HG02938 (cell line): ENCODE results near the gene TMUB2.

Experiments
- ATAC-seq: cut with Tn5 transposase; IDR thresholded peaks from one replicate; pipeline ENCODE4 v1.9.1; 2021; ENCODE audit warnings: mild to moderate bottlenecking, moderate library complexity; ENCODE audit not compliant: unreplicated experiment

TMUB2 gene

DNA sequence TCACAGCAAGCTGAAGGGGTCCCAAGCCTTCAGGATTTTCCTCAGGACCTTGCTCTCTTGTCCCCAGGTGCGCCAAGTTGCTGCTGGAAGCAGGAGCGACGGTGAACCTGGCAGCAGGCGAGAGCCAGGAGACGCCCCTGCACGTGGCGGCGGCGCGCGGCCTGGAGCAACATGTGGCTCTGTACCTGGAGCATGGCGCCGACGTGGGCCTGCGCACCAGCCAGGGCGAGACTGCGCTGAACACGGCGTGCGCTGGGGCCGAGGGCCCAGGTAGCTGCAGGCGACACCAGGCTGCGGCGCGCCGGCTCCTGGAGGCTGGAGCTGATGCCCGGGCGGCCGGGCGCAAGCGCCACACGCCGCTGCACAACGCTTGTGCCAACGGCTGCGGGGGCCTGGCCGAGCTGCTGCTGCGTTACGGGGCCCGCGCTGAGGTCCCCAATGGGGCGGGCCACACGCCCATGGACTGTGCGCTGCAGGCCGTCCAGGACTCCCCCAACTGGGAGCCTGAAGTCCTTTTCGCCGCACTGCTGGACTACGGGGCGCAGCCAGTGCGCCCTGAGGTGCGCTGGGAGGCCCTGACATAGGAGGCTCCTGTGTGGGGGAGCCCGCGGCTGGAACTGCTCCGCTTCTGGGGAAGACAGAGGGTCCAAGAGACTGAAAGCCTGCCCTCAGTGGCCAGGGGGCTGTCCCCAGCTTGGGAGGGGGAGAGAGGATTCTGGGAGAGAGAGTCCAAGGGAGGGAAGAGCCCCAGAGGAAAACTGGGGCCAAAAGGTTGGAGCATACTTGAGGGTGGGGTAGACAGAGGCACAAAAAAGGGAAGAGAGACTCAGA is 9.9 kb upstream of the TMUB2 start:
- ATAC-seq = no peak

DNA sequence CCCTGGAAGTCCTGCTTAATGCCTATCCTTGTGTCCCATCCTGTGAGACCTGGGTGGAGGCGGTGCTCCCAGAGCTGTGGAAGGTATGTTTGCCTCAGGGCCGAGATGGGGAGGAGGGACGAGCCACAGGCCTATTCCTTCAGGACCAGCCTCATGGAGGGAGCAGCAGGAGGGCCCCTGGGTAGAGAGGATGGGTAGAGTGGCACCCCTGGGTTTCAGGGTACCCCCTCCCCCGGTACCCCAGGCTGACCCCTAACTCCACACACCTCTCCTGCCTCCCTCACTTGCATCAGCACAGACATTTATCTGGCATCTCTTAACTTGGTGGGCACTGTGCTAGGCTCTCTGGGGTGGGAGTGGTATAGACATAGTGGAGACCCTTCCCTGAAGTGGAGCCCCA is 9.1 kb upstream of the TMUB2 start:
- ATAC-seq = no peak

DNA sequence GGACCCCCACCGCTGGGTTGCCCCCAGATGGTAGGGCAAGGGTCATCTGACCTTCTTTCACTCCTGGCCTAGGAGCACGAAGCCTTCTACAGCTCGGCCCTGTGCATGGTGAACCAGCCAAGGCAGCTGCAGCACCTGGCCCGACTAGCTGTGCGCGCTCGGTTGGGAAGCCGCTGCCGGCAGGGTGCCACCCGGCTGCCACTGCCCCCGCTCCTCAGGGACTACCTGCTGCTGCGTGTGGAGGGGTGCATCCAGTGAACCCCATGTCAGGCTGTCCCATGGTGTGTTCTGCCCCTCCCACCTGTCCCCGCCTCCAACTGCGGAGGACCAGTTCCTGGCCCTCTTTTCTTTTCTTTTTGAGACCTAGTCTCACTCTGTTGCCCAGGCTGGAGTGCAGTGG is 8.6 kb upstream of the TMUB2 start:
- ATAC-seq = no peak

DNA sequence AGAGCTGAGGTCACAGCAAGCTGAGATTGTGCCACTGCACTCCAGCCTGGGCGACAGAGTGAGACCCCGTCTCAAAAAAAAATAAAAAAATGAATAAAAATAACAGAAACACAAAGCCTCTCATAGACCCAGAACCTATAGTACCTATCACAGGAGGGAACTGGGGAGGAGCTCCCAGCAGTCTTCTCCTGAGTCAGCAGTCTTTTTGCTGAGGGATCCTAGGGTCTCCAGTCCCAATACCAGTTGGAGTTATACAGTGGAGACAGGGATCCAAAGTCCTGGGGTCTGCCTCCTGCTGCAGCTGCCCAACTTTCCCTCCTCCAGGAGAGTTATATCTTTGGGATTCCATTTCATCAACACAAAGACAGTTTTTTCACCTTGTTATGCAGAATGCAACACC is 3.7 kb upstream of the TMUB2 start:
- ATAC-seq = no peak

DNA sequence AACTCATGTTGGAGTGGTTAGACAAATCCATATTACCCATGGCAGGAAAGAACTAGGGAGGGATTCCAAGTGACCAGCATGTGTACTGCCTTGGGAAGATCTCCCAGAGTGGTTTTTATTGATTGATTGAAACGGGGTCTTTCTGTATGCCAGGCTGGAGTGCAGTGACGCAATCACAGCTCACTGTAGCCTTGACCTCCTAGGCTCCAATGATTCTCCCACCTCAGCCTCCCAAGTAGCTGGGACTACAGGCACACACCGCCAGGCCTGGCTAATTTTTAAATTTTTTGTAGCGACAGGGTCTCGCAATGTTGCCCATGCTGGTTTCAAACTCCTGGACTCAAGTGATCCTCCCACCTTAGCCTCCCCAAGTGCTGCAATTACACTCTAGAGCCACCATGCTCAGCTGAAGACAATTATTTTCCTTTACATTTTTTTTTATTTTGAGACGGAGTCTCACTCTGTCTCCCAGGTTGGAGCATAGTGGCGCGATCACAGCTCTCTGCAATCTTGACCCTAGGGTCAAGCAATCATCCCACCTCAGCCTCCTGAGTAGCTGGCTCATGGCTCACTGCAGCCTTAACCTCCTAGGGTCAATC is 2.5 kb upstream of the TMUB2 start:
- ATAC-seq = no peak

DNA sequence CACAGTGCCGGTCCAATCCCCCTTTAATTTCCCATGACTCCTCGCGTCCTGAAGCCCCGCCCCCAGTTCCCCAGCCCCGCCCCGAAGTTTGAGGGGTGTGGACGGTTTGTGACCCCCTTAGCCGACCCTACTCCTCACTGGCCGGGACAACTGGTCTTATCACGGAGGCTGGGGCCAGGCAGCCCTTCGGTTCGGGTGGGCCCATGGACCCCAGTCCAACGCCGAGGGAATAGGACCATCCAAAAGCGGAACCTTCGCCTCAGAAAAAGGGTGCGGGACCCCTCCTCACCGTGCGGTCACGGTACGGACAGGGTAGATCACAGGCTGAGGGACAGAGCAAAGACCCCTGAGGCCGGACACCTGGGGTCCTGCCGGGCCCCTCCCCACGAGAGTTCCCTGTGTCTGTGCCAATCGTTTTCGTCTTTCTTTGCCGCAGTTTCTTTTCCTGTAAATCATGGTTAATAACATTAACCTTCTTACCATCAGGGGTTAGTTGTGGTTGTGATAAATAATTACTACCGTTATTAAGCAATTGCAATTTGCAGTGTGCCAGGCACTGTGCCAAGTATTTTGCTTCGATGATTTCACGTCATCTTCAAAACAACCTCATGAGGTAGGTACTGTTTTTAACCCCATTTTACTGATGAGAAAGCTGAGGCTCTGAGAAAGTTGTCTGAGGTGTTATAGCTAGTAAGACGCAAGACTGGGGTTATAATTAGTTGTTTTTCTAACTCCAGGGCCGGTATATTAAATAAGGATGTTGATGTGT is 543 bp downstream of the TMUB2 start:
- ATAC-seq = peak; percentile 46

DNA sequence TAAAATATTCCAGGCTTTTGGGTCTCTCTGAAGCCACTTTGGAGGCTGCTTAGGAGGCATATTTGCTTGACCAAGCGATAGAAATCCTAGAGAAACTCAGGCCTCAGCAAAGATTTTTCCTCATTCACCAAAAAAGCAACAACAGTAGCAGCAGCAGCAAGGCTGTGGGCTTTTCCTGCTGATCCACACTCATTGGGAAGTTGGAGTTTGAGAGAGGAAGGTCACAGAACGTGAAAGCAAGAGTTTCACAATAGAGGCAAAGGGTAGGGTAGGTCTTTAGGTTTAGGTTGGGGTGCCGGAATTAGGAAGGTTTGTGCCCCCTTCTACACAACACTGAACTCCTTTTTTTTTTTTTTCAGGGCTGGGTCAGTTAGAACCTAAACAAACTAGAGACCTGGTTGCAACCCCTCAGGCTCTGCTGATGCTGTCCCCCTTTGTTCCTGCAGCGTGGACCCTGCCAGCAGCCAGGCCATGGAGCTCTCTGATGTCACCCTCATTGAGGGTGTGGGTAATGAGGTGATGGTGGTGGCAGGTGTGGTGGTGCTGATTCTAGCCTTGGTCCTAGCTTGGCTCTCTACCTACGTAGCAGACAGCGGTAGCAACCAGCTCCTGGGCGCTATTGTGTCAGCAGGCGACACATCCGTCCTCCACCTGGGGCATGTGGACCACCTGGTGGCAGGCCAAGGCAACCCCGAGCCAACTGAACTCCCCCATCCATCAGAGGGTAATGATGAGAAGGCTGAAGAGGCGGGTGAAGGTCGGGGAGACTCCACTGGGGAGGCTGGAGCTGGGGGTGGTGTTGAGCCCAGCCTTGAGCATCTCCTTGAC is 2.0 kb downstream of the TMUB2 start:
- no peak for ATAC-seq

DNA sequence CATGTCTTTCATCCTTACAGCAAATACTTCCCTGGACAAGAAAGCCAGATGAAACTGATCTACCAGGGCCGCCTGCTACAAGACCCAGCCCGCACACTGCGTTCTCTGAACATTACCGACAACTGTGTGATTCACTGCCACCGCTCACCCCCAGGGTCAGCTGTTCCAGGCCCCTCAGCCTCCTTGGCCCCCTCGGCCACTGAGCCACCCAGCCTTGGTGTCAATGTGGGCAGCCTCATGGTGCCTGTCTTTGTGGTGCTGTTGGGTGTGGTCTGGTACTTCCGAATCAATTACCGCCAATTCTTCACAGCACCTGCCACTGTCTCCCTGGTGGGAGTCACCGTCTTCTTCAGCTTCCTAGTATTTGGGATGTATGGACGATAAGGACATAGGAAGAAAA is 3.7 kb downstream of the TMUB2 start:
- ATAC-seq = no peak

DNA sequence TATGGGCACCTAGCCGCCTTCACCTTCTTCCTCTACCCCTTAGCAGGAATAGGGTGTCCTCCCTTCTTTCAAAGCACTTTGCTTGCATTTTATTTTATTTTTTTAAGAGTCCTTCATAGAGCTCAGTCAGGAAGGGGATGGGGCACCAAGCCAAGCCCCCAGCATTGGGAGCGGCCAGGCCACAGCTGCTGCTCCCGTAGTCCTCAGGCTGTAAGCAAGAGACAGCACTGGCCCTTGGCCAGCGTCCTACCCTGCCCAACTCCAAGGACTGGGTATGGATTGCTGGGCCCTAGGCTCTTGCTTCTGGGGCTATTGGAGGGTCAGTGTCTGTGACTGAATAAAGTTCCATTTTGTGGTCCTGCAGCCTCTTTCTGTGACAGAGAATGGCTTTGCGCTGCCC is 4.6 kb downstream of the TMUB2 start:
- no peak for ATAC-seq

DNA sequence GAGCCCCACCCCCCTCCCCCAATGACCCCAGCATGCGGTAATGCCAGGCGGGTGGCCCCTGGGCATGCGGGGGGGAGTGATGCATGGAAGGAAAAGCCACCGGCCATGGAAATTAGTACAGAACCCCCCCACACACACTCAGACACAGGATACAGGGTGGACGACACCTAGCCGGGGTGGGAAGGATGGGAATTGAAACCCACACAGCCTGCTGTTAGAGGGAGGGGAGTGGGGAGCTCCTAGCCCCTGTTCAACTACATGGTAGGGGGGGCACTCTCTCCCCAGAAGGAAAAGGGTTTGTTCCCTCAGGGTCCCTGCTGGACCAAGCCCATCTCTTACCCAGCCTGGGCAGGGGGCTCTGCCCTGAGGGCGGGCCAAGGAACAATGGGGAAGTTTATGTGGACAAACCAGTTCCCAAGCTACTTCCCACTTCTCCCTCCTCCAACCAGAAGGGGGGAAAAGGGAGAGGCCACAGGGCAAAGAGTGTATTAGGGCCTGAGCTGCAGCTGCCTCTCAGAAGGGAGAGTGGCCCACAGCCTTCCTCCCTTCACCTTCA is 5.2 kb downstream of the TMUB2 start:
- ATAC-seq = no peak

DNA sequence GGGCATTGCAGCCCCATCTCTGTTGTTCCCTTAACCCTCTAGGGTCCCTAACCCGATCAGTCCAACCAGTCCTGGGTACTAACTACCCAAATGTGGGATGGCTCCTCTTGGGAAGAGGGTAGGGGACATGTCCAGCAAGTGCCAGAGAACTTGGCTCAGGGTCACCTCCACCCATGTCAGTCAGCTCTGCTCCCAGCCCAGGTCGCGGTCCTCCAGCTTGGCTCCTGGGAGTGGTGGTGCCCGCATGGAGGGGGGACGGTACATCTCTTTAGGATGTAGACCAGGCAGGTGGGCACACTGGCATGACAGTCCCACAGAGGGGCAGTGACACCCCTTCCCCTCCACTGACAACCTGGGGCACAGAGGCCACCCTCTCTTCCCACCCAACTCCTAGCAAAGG is 6.0 kb downstream of the TMUB2 start:
- no peak for ATAC-seq

DNA sequence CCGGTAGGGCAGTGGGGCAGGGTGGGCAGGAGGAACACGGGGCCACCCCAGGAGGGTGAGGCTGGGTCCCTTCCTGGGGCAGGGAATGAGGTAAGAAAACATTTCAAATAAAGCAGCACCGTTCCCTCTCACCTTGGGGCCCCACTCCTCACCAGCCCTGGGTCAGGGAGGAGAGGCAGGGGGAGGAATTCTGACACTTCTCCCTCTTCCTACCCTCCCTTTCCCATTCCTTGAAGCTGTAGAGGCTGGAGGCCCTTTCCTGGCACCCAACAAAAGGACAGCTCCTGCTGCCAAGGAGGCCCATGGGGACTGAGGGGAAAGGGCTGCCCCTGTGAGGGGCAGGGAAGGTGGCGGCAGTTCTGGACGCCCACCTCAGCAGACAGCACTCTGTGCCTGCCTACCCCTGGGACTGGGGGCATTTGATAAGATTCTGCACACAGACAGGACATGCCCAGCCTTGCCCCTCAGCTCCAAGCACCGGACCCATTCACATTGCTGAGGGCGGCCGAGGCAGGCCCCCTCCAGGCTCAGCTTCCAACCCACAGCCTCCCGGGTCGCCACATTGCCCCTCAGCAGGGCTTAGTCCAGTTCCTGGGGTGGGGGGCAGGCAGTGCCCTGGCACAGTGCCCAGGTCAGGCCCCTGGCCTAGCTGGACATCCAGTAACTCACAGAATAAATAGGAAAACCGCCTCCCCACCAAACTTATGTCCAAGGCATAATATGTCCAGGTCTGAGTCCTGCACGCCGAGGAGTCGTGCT is 6.7 kb downstream of the TMUB2 start:
- no peak for ATAC-seq

DNA sequence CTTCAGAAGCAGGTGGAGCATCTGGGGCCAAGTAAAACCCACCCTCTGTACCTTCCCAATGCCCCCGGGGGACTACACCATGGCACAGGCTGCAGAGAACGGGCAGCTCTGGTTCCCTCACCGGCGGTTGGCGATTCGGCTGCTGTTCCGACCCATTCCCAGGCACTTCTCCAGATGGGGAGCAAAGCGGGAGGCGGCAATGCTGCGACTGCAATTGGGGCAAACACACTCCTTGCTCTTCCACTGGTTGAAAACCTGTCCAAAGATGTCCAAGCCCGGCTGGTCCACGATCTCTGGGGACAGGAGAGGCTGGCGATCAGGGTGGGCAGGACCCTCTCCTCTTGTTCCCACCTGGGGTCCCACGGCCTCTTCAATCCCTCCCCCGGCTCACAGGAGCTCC is 10.3 kb downstream of the TMUB2 start:
- ATAC-seq = no peak

DNA sequence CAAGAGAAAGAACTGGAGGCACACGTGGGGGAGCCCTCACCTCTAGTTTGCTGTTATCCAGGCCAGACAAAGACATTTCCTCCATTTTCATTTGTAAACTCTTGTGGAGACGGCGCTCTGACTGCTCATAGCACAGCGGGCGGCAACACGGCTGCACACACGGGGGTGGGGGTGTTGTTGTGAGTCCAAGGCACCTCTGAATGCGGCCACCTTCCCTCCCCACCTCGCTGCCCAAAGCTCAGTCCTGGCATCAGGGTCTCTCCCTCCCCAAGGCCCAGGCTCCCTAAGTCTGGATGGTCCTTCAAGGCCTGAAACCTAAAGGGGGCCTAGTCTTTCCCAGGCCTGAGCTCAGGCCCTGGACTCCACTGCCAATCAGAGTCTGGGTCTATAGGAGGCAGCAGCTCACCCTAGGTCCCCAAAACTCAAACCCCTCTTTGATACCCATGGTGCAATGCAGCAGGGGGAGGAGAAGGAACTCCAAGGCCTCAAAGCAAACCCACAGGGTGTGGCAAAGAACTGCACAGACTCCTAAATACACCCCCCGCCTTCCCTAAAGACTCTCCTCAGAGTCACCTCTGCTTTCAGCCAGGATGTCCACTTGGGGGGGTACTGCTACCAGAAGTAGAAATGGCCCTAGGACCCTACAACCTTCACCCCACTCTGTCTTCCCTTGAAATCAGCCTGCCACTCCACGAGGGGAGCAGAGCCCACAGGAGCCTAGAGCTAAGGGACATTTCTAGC is 11.4 kb downstream of the TMUB2 start:
- ATAC-seq = no peak

DNA sequence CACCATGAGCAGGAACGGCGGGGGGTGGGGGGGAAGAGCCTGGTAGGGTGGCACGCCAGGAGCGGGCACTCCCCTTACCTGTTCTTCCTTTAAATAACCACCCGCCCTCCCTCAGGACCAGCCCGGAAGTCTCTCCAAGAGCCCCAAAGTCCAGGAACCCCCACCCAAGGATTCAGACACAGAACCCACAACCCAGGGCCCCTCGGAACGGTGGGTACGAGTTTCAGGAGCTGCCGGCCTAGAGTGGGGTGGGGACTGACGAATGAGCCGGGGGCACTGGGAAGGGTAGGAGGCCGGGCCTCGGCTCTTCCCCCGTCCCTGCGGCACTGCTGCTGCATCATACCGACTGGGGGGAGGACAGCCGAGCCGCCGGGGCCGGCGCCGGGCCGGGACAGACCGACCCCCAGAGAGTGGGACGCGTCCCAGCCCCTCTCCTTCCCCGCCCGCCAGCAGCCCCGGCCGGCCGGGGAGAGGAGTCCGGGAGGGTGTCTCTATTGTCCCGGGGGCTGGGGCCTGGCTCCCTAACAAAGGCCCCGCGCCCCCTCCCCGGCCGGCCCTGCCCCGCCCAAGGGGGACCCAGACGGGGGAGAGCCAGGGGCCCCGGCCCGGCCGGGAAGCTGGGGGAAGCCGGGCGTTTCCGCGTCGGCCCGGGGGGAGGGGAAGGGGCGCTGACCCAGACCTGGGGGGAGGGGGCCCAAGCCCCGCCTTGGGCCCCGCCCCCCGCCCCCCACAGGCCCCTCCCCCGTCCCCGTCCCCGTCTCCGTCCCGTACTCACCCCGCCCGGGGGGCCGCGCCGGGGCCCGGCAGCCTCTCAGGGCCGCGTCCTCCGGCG is 12.2 kb downstream of the TMUB2 start:
- peak; percentile 1 for ATAC-seq

DNA sequence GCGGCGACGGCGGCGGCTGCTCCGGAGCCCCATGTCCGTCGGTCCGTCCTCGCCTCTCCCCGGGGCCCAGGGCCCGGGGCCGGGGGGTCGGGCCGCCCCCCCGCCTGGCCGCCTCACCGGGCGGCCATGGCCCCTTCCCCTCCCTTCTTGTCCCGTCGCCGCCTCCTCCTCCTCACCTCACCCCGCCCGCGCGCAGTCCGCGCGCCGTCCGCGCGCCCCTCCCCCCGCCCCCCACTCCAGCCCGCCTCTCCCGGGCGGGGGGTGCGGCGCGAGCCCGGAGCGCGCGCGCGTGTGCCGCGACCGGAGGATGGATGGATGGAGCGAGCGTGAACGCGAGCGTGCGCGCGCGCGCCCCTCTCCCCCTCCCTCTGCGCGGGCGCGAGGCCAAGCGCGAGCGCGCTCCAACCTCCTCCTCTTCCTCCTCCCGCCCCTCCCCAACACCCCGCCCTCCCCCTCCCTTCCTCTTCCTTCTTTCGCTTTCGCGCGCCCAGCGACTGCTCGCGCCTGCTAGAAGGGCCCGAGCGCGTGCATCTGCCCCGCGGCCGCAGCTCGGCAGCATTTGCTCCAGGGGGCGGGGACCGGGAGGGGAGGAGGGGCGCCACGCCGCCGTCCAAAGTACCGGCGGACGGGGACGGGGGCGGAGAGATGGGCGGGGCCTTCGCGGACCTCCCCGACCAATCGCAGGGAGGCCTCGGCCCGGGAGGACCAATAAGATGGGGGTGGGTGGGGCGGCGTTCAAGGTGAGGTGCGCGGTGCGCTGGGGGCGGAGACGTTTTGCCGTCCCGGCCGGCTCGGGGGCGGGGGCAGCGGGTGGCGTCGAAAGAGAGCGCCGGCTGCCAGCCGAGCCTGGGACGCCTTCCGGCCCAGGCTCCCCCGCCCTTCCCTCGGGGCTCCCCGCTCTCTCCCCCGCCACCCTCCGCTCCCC is 13.0 kb downstream of the TMUB2 start, which contains the start of gene ATXN7L3:
Gene ATXN7L3, minus strand, starts transcription at position 332 of the 925 bp plus-strand sequence. CDS start 1,814 bp downstream, outside the sequence.
- ATAC-seq = peak; percentile 55

DNA sequence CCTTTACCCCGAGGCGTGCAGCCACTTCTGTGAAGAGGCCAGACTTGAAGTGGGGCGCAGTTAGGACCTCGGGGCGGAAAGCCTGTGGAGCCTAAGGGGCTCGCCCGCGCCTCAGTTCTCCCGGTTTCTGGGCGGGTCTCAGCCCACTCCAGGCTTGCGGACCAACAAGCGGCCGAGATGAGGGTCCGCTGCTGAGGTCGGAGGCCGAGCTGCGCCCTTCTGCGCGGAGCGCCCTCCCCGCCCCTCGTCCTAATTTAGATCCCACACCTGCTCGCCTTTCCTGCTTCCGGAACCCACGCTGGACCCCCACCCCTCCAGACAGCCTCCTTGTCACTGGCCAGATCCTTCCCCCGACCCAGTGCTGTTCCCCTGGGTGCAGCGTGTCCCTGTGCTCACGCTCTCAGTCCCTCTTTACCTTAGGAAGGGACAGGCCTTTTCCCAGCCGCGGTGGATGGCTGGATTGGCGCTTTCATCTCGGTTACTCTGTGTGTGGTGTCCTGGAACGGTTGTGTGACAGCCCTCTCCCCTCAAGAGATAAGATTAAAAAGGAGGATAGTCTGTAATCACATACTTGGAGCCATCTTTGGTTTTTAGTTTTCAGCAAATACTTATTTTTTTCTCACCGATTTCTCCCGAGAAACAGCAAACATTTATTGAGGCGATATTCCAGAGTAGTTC is 13.8 kb downstream of the TMUB2 start:
- ATAC-seq = no peak
